Activated T-helper 1 cell treated with Interleukin-2 at 50 U/mL for 16 hours (primary cell): ENCODE measurements around the gene OR2K2.
"Not testable (repeated sequence)": the region's sequence is repeated elsewhere in the genome, so short reads cannot be mapped to it uniquely, and the experiment has no call there.

Experiments used
- DNase-seq: peaks from one replicate; pipeline ENCODE4 v3.0.0-alpha.2; 2020; ENCODE audit warnings: low read depth

OR2K2 gene

DNA sequence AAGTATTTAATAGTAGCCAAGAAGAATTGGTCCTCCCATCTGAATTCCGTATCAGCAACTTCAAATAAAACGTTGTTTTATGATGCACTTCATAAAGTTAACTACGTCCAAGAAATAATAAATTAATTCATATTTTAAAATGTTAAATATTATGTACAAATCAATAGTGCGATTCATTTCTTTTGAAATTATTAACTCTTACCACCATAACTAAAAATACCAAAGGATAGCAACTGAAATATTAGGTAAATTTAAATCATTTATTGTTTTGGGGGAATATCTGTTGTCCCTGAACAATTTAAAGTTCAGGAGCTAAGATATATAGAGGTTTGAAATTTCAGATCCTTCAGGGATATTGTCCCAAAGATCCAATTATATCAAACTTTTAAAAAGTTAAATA lies at the start of gene OR2K2:
Gene OR2K2, minus strand, starts transcription at position 101 of the 400 bp plus-strand sequence. CDS start 1,791 bp downstream, outside the sequence.
- no peak for DNase-seq

DNA sequence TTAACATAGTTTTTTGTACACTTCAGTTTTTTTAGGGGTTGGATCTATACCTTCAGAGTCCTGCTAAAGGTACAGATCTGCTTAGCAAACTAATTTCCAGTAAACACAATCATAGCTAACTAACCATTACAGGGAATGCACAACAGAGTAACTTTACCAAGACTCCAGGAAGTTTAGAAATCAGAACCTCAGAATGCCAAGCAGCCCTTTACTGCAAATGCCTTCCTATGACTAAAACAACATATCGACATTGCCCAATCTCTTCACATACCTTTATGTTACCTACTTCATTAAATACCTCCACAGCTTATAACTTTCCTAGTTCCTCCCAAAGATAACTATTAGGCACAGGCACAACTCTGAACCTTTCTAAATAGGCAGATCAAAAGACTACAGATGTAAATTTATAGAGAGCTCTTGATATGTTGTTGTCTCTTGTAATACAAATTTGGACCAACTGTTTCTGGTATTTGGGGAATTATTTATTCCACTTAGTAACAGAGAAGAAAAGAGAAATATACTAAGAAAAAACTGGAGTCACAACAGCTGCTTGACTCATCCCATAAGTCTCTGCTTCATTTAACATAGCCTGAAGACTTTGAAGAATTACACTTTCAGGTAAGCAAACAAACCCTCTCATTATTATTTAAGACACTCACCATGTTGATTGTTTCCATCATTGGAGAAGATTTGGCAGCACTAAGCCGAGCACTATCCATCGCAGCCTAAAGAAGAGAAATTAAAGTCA lies 46.0 kb upstream of the OR2K2 start:
- DNase-seq: no peak

DNA sequence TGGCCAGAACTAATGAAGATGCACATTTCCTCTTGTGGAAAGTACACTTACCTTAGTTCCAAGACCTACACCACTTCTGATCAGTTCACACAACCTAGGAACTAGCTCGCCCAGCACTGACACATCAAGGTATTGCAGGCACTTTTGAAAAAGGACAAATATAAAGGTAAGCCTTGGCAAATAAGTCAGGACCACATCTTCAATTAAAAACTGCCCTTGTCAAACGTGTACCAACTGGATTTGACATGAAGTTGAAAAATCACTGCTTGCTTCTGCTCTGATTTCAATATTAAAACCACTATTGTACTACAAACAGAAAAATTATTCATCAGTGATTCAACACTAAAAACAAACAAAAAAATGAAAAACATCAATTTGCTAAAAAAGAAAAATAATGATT lies 45.0 kb upstream of the OR2K2 start:
- DNase-seq: no peak

DNA sequence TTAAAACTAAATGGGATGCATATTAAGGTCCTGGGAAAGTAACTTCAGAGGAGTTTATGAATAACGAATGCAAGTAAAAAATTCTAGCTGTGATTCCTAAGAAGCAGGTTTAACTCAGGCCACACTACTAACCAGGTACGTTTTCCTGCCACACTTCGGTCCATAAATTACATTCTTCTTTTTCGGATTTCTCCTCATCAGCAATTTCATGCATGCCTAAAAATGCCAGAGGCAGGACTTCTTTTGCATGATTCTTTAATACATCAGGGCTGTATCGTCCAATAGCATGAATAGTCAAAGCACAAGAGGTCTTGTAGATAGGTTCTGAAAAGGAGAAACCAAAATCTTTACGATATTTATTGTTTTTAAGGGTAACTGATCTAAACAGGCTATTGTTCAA lies 42.3 kb upstream of the OR2K2 start:
- no peak for DNase-seq

GRCh38 chr9:111366978-111367377 lies 37.0 kb upstream of the OR2K2 start:
- no peak for DNase-seq

- no peak for DNase-seq
Observed at GRCh38 chr9:111362526-111362925, 32.5 kb upstream of the OR2K2 start.

DNA sequence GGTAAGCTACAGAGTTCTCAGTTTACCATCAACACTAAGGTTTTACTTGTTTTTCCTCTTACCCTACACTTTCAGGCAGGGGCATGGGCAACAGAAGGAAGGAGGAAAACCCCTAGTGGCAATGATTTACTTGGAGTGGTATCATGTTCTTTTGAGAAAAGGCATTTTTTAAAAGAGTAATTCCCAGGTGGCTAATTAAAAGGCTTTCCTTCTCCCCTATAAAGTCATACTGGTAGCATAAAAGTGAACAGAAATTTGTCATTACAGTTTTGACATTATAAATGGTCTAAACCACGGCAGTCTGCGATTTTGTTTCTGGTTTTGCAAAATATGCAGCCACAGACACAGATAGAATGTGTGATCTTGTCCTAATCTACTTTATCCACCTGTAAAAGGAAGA lies 30.9 kb upstream of the OR2K2 start:
- DNase-seq: no peak

DNA sequence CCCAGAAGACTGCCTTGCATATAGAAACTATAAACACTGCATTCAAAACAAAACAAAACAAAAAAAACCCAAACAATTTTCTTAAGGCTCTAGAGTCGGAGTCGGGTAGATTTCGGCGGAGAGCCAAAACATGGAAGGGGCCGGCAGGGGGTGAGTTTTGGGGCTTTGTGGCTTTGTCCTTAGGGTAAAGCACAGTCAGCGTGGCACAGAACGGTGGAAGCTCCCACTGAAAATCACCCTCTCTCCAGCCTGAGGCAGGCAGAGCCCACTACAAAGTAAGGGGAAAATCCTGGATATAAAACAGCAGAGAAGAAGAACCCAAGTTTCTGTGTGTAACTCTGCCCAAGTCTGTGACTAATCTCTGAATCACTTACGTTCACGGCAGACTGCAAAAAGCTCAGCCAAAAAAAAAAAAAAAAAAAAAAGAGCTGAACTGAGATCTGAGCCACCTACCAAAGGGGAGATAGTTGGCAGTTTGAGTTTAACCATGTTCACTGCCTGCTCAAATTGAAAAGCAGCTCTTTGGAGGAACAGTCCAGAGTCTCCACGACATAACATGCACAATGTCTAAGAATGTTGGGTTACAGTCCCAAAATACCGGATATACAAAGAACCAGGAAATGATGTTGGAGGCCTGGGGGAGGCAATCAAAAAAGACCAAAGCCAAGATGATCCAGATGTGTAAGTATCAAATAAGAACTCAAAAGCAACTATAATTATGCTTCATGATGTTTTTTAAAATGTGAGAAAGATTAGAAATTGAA lies 26.6 kb upstream of the OR2K2 start:
- DNase-seq: no peak

DNA sequence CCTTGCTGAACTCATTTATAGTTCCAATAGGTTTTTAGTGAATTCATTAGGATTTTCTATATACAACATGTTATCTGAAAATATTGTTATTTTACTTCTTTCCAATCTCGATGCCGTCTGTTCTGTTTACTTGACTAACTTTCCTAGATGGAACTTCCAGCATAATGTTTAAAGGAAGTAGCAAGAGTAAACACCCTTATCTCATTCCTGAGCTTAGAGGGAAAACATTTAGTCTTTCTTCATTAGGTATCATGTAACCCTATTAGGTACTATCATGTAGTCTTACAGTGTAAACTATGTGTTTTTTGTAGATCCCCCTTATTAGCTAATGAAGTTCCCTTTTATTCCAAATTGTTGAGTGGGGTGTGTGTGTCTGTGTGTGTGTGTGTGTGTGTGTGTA lies 22.5 kb upstream of the OR2K2 start:
- DNase-seq: no peak

- no peak for DNase-seq
Observed at GRCh38 chr9:111350556-111350955, 20.5 kb upstream of the OR2K2 start.

DNA sequence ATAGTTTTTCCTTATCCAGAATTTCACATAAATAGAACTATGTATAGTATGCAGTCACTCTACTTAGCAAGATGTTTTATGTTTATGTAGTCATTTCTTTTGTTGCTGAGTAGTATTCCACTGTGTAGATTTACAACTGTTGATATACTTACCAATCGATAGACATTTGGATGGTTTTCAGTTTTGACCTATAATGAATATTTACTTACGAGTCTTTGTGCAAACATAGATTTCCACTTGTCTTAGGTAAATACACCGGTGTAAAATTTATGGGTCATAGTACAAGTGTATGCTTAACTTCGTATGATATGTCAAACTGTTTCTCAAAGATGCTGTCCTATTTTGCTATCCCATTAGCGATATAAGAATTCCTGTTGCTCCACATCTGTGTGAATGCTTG lies 19.7 kb upstream of the OR2K2 start:
- DNase-seq: no peak

DNA sequence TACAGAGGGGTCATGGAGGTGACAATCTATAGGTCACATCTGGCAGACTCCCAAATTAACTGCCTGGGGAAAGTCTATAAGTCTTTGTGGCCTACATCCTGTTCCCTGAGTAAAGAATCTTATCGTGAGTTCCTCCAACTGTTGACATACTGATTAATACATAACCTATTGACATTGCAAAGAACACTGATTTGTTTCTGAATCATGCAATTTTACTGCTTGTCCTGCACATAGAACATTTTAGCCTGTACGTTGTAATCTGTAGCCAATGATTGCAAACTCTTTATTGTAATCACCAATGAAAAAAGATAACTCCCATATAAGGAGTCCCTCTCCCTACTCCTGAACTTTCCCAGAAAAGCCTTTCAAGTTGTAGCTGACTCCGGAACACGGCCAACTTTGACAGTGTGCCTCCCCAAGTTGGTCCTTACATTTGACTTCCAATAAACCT lies 18.8 kb upstream of the OR2K2 start:
- DNase-seq: no peak

DNA sequence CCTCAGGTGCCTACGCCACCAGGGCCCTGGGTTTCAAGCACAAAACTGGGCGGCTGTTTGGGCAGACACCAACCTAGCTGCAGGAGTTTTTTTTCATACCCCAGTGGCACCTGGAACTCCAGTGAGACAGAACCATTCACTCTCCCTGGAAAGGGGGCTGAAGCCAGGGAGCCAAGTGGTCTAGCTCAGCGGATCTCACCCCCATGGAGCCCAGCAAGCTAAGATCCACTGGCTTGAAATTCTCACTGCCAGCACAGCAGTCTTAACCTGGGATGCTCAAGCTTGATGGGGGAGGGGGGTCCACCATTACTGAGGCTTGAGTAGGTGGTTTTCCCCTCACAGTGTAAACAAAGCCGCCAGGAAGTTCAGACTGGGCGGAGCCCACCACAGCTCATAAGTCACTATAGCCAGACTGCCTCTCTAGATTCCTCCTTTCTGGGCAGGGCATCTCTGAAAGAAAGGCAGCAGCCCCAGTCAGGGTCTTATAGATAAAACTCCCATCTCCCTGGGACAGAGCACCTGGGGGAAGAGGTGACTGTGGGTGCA lies 4.4 kb upstream of the OR2K2 start:
- not testable (repeated sequence) for DNase-seq

DNA sequence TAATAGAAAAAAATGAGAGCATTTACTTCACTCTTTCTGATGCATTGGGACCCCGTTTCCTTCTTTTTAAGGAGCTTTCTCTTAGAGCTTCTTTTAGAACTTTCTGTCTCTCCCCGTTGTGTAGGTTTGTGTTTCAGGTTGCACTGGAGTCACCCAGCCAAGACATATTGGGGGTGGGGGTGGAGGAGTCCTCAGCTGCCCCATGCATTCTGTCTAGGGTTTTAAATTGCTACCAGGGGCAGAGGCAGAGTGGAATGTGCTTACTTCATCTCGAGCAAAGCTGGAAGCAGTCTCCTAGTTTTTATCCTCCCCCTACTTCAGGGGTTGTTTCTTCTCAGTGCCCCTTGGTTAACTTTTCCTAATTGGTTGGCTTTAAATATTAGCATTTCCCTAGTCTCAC lies 9.4 kb downstream of the OR2K2 start:
- no peak for DNase-seq

GRCh38 chr9:111316796-111317195 lies 13.2 kb downstream of the OR2K2 start:
- DNase-seq: no peak

GRCh38 chr9:111305914-111306313 lies 24.1 kb downstream of the OR2K2 start:
- DNase-seq: no peak

- DNase-seq: not testable (repeated sequence)
Observed at GRCh38 chr9:111304000-111304399, 26.0 kb downstream of the OR2K2 start.

- no peak for DNase-seq
Observed at GRCh38 chr9:111301195-111301594, 28.8 kb downstream of the OR2K2 start.

DNA sequence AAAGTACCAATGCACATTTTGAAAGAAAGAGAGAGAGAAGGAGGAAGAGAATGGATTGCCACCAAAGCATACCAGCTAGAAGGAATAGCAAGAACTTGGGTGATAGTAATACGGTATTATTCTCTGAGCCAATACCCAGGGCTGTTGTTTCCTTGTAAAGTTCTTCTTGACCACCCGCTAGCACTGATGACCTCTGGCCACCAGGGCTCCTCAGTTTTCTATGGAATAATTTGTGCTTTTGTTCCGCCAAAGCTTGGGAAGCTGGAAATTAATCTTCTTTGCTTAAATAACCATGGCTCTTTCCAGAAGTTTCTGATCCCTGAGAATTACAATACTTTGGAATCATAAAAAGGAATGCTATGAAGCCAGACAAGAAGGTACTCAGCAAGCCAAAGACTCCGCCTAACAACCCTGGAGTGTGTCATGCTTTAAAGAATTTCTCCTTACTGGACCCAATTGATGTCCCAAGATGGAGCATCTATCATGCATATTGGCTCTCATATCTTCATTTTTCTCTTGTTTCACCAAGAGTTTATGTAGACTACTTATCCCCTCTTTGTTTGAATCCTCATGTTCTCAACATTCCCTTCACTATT lies 29.8 kb downstream of the OR2K2 start:
- DNase-seq: no peak

DNA sequence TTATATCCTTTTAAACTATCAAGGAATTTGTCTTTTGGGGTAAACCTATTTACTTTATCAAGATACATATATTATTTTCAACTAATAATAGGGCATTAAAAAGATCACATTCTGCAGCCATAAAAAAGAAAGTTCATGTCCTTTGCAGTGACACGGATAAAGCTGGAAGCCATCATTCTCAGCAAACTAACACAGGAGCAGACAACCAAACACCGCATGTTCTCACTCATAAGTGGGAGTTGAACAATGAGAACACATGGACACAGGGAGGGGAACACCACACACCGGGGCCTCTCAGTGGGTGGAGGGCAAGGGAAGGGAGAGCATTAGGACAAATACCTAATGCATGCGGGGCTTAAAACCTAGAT lies 30.4 kb downstream of the OR2K2 start:
- DNase-seq: not testable (repeated sequence)

DNA sequence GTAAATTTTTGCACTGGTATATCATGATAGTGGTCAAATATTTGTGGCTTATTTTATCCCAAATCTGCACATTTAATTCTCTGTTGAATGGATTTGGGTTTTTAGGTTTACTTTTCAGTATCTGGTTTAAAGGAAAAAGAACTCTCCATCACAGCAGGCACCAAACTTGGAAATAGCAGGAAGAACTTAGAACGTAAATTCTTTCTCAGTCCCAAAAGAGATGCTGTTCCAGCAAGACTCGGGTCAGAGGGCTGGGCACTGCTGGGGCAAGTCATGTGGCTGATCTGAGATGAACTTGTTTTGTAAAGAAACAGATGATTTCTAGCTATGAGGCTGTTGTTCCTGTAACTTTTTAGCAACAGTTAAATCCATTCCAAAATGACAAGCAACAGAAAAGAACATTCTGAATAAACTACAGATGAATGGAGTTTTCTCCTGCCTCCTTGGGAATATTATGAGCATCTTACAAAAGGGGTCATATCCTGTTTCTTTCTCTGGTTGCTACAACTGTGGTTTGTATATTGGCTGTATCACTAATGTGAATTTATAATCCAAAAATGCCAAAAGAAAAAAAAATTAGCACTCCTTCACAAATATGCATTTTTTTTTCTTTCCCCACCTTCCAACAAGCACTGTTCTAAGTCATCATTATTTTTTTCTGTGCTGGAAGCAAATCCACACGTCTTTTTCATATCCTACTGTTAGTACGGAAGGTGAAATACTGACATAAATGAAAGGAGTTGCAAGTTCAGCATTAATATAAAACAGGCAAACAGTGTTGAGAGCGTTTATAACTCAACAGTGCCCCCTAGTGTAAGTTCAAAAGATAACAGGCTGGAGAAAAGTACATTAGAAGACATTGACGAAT lies 31.1 kb downstream of the OR2K2 start:
- DNase-seq: no peak

- no peak for DNase-seq
Observed at GRCh38 chr9:111298111-111298510, 31.9 kb downstream of the OR2K2 start.
